Spleen (tissue), 11 donors: ENCODE data around the gene SLC15A5. TPM values are rescaled to one million over a fixed set of nuclear protein-coding genes. Genes with fewer than 3 reads are reported as not detected.

ENCODE experiments used
- DNase-seq: peaks from one replicate; pipeline ENCODE4 v3.0.0-alpha.2; 2020
- H3K27ac ChIP-seq, 8 donors: fragments of 200-600 bp; sonication (generic) in 7 of 8; 1 replicate in 4 of 8; 2 replicates in 4 of 8; pipeline versions ENCODE4 v1.5.0 to v1.8.0; 2016 to 2021; ENCODE audit warnings: inconsistent platforms in 4 of 8, mild to moderate bottlenecking in 4 of 8, moderate library complexity in 1 of 8
- H3K27me3 ChIP-seq, 7 donors: fragments of 200-600 bp; sonication (generic) in 6 of 7; replicated peaks in 1 of 7; 1 replicate in 4 of 7; 2 replicates in 3 of 7; pipeline versions ENCODE4 v1.5.0 to v1.8.0; 2016 to 2021; ENCODE audit warnings: inconsistent platforms in 3 of 7, mild to moderate bottlenecking in 1 of 7
- H3K36me3 ChIP-seq, 6 donors: fragments of 200-600 bp; sonication (generic) in 5 of 6; 1 replicate in 4 of 6; 2 replicates in 2 of 6; pipeline versions ENCODE4 v1.5.0 to v1.8.0; 2016 to 2021; ENCODE audit warnings: inconsistent platforms in 2 of 6
- H3K4me1 ChIP-seq, 6 donors: fragments of 200-600 bp; sonication (generic) in 5 of 6; 1 replicate in 3 of 6; 2 replicates in 3 of 6; pipeline versions ENCODE4 v1.5.0 to v1.8.0; 2016 to 2021; ENCODE audit warnings: inconsistent platforms in 3 of 6
- H3K4me3 ChIP-seq, 8 donors: fragments of 200-600 bp; sonication (generic) in 7 of 8; 1 replicate in 4 of 8; 2 replicates in 4 of 8; pipeline versions ENCODE4 v1.5.0 to v1.8.0; 2016 to 2021; ENCODE audit warnings: inconsistent platforms in 4 of 8, mild to moderate bottlenecking in 4 of 8, moderate library complexity in 2 of 8
- H3K9me3 ChIP-seq, 8 donors: fragments of 200-600 bp; sonication (generic) in 7 of 8; 1 replicate in 4 of 8; 2 replicates in 4 of 8; pipeline versions ENCODE4 v1.5.0 to v1.8.0; 2016 to 2021; ENCODE audit warnings: inconsistent platforms in 4 of 8
- CTCF ChIP-seq, 11 experiments: fragments of 200-600 bp in 7 of 11; fragments of 450-650 bp in 4 of 11; sonication (generic) in 4 of 11; IDR thresholded peaks in 8 of 11; conservative IDR thresholded peaks in 3 of 11; 1 replicate in 7 of 11; 2 replicates in 4 of 11; pipeline versions ENCODE4 v1.4.0 to v1.8.0; 2016 to 2021; ENCODE audit warnings: antibody characterized with exemption in 11 of 11, inconsistent platforms in 4 of 11, mild to moderate bottlenecking in 1 of 11
- POLR2A ChIP-seq, 3 donors: fragments of 450-650 bp; IDR thresholded peaks; one replicate each; pipeline ENCODE4 v1.5.1; 2017; ENCODE audit warnings: antibody characterized with exemption in 3 of 3, mild to moderate bottlenecking in 1 of 3
- POLR2AphosphoS5 ChIP-seq, 3 donors: sonication (generic); formaldehyde crosslinking; IDR thresholded peaks; one replicate each; pipeline ENCODE4 v1.5.1; 2017; ENCODE audit warnings: antibody characterized with exemption in 3 of 3
- WGBS, 5 donors: extraction: QIAGEN DNeasy Blood & Tissue Kit in 3 of 5; methylation state at CpG; one replicate each; pipeline versions ENCODE4 v1.1.5 to v1.1.7; 2013 to 2018; 5-methylcytosine and 5-hydroxymethylcytosine counted together
- intact Hi-C: fragments of 100-400 bp; cut with DNase I; formaldehyde crosslinking; loops from one replicate; pipeline ENCODE4 v1.15.0; 2023; ENCODE audit warnings: low total_unique reads
- polyA plus RNA-seq, 3 donors: library from polyadenylated mRNA; stranded (reverse); fragments of 200-250 nt; gene quantifications; one replicate each; pipeline ENCODE4 v1.2.1, GENCODE V29; 2013
- total RNA-seq, 7 donors: library from RNA; depleted of rRNA in 3 of 7; stranded (reverse); fragments of >200 nt in 3 of 7; fragmentation: NEBNext Ultra II Directional in 4 of 7; extraction: Animal tissue kit (Norgen Biotek cat#: 25700) in 4 of 7; gene quantifications; one replicate each; pipeline versions ENCODE4 v1.1.0 to v1.2.1, GENCODE V29; 2016 to 2021
- donor health status: healthy with polysubstance abuse.
- donor health status: DM: no; HTN: no; CAD: no; lungs with moderate emphysema.
- donor health status: DM: no; HTN: no; CAD: no.
- donor health status: Bipolar disorder and iron deficiency.
- donor health status: healthy.
- donor health status: DM: no; HTN: no; CAD: no.
- donor health status: DM: yes; HTN: yes; CAD: no.

Gene SLC15A5
- total and polyA plus RNA-seq, 10 donors = not detected

- intact Hi-C loops = no loop called here
- no peak for DNase-seq
- no peak overlapping the region for H3K4me3 ChIP-seq
- H3K27me3 ChIP-seq = no peaks in the 10 kb centered on the region
- WGBS, 5 donors = 14 to 31% (median 20%) methylated on average over 2 of the region's 2 CpGs
- TF ChIP-seq CTCF (IDR thresholded peaks at IDR 0.05 in 8 of 11, conservative IDR thresholded peaks at IDR 0.05 in 3 of 11) (no peak), POLR2AphosphoS5 (IDR thresholded peaks at IDR 0.05) (no peak), POLR2A (IDR thresholded peaks at IDR 0.05) (no peak)
- H3K9me3 ChIP-seq = no peaks in the 10 kb centered on the region
- H3K4me1 ChIP-seq = no peaks in the 10 kb centered on the region
- no peak overlapping the region for H3K27ac ChIP-seq
- H3K36me3 ChIP-seq = no peaks in the 10 kb centered on the region
Measured at GRCh38 chr12:16150276-16150675, 127.2 kb downstream of the SLC15A5 start.

- DNase-seq = no peak
- Histone ChIP-seq H3K9me3 (no peaks in the 10 kb centered on the region), H3K4me1 (no peaks in the 10 kb centered on the region), H3K27me3 (no peaks in the 10 kb centered on the region), H3K27ac (no peak overlapping the region), H3K4me3 (no peak overlapping the region), H3K36me3 (no peaks in the 10 kb centered on the region)
- WGBS, 5 donors = 83 to 91% (median 85%) methylated on average over 3 of the region's 3 CpGs
- TF ChIP-seq POLR2AphosphoS5 (IDR thresholded peaks at IDR 0.05) = no peak
- TF ChIP-seq POLR2A (IDR thresholded peaks at IDR 0.05) = no peak
- TF ChIP-seq CTCF (IDR thresholded peaks at IDR 0.05 in 8 of 11, conservative IDR thresholded peaks at IDR 0.05 in 3 of 11) = no peak
- intact Hi-C loops = no loop called here
Measured at GRCh38 chr12:16148938-16149337, 128.5 kb downstream of the SLC15A5 start.

Other genes starting within 250 kb of the SLC15A5 start
- gene MGST1, start 70.0 kb upstream of the SLC15A5 start, total RNA-seq = 1 to 10 TPM; 1.4 to 9.6 (median 5.9) TPM
- gene MGST1, start 70.0 kb upstream of the SLC15A5 start, polyA plus RNA-seq = 1 to 10 TPM; 2.0 to 5.5 (median 5.3) TPM